Kidney capillary endothelial cell (primary cell): ENCODE measurements around the gene ZNF107.
"Not testable (repeated sequence)": the region's sequence is repeated elsewhere in the genome, so short reads cannot be mapped to it uniquely, and the experiment has no call there.

Experiments
- DNase-seq: peaks from one replicate; pipeline ENCODE4 v3.0.0-alpha.2; 2018; ENCODE audit warnings: low spot score

ZNF107 gene

GRCh38 chr7:64651203-64651602, 14.7 kb upstream of the ZNF107 start:
- no peak for DNase-seq

- DNase-seq: no peak
Observed at GRCh38 chr7:64651632-64652165, 14.2 kb upstream of the ZNF107 start.

GRCh38 chr7:64653721-64654401, 12.1 kb upstream of the ZNF107 start:
- no peak for DNase-seq

GRCh38 chr7:64654796-64655548, 11.0 kb upstream of the ZNF107 start:
- no peak for DNase-seq

- DNase-seq: no peak
Observed at GRCh38 chr7:64655811-64656210, 10.1 kb upstream of the ZNF107 start.

- DNase-seq: no peak
Observed at GRCh38 chr7:64656489-64656888, 9.4 kb upstream of the ZNF107 start.

- not testable (repeated sequence) for DNase-seq
Observed at GRCh38 chr7:64662091-64662490, 3.8 kb upstream of the ZNF107 start.

- peak; percentile 0 for DNase-seq
Observed at GRCh38 chr7:64666663-64667050, 724 bp downstream of the ZNF107 start.

- DNase-seq: no peak
Observed at GRCh38 chr7:64667311-64667710, 1.4 kb downstream of the ZNF107 start.

- no peak for DNase-seq
Observed at GRCh38 chr7:64672414-64672813, 6.5 kb downstream of the ZNF107 start.

- DNase-seq: no peak
Observed at GRCh38 chr7:64685091-64685490, 19.2 kb downstream of the ZNF107 start.

GRCh38 chr7:64685741-64686140, 19.8 kb downstream of the ZNF107 start:
- no peak for DNase-seq

- DNase-seq: no peak
Observed at GRCh38 chr7:64686493-64687184, 20.7 kb downstream of the ZNF107 start.

- no peak for DNase-seq
Observed at GRCh38 chr7:64687249-64687648, 21.3 kb downstream of the ZNF107 start.

GRCh38 chr7:64688988-64689387, 23.1 kb downstream of the ZNF107 start:
- no peak for DNase-seq

- DNase-seq: no peak
Observed at GRCh38 chr7:64691831-64692230, 25.9 kb downstream of the ZNF107 start.

GRCh38 chr7:64697863-64698262, 31.9 kb downstream of the ZNF107 start:
- not testable (repeated sequence) for DNase-seq

GRCh38 chr7:64706625-64707292, 40.8 kb downstream of the ZNF107 start:
- DNase-seq: no peak

GRCh38 chr7:64717896-64718295, 52.0 kb downstream of the ZNF107 start:
- DNase-seq: not testable (repeated sequence)

GRCh38 chr7:64729089-64729848, 63.3 kb downstream of the ZNF107 start:
- no peak for DNase-seq

GRCh38 chr7:64733550-64734240, 67.8 kb downstream of the ZNF107 start:
- no peak for DNase-seq
